HepG2 (cell line): Measurements from ENCODE around the gene RAD51. TPM values are rescaled to one million over a fixed set of nuclear protein-coding genes. Genes with fewer than 3 reads are reported as not detected.

Source experiments
- CC2D1A ChIP-seq: sonication (generic); formaldehyde crosslinking; IDR thresholded peaks from 2 replicates; pipeline ENCODE4 v1.8.1; 2023; ENCODE audit warnings: mild to moderate bottlenecking, missing genetic modification reagents
- CEBPZ ChIP-seq: IDR thresholded peaks from 2 replicates; pipeline ENCODE4 v1.6.1; 2012; ENCODE audit warnings: low read length, improper control_type of control experiment
- HDAC1 ChIP-seq: sonication (generic); formaldehyde crosslinking; IDR thresholded peaks from 2 replicates; pipeline ENCODE4 v1.5.1; 2020; ENCODE audit warnings: mild to moderate bottlenecking, missing genetic modification reagents
- NFKB2 ChIP-seq: sonication (generic); formaldehyde crosslinking; IDR thresholded peaks from 2 replicates; pipeline ENCODE4 v1.4.0; 2020; ENCODE audit warnings: missing genetic modification reagents, borderline replicate concordance
- SALL2 ChIP-seq: sonication (generic); formaldehyde crosslinking; IDR thresholded peaks from 2 replicates; pipeline ENCODE4 v1.8.1; 2023; ENCODE audit warnings: mild to moderate bottlenecking, missing genetic modification reagents, inconsistent platforms
- SATB2 ChIP-seq: sonication (generic); formaldehyde crosslinking; IDR thresholded peaks from 2 replicates; pipeline ENCODE4 v1.5.0; 2020; ENCODE audit warnings: missing genetic modification reagents
- SIX4 ChIP-seq: sonication (generic); formaldehyde crosslinking; IDR thresholded peaks from 2 replicates; pipeline ENCODE4 v1.4.0; 2020; ENCODE audit warnings: missing genetic modification reagents
- SMC3 ChIP-seq: IDR thresholded peaks from 2 replicates; pipeline ENCODE4 v1.6.1; 2011; ENCODE audit warnings: low read length, improper control_type of control experiment
- TBP ChIP-seq: sonication (generic); formaldehyde crosslinking; IDR thresholded peaks from 2 replicates; pipeline ENCODE4 v1.5.0; 2020; ENCODE audit warnings: missing genetic modification reagents
- ZNF232 ChIP-seq: sonication (generic); formaldehyde crosslinking; IDR thresholded peaks from 2 replicates; pipeline ENCODE4 v1.4.0; 2020; ENCODE audit warnings: missing genetic modification reagents, borderline replicate concordance
- polyA plus RNA-seq, 8 experiments: library from polyadenylated mRNA; depleted of rRNA in 3 of 8; stranded (reverse) in 7 of 8; unstranded in 1 of 8; fragments of >200 nt; fragmentation: Illumina TruSeq in 4 of 8; extraction: Trizol in 4 of 8; gene quantifications; 2 replicates each; pipeline versions ENCODE4 v1.2.1 to v1.2.3, GENCODE V29; 2011 to 2016; ENCODE audit warnings: low read depth in 4 of 8, missing spikeins in 1 of 8, mixed read lengths in 1 of 8; ENCODE audit not compliant: insufficient read depth in 1 of 8
- total RNA-seq, 5 experiments: library from RNA; depleted of rRNA; stranded (reverse); fragments of >200 nt; fragmentation: Illumina TruSeq; extraction: Trizol; gene quantifications; 2 replicates each; pipeline ENCODE4 v1.2.3, GENCODE V29; 2016; ENCODE audit warnings: low read depth in 1 of 5
- TF ChIP-seq, protein P1 (sequence below): sonication (generic); formaldehyde crosslinking; IDR thresholded peaks from 2 replicates; pipeline ENCODE4 v1.5.0; 2020; ENCODE audit warnings: mild to moderate bottlenecking, missing genetic modification reagents, borderline replicate concordance

The RAD51 gene
- total and polyA plus RNA-seq, 2 of the 13 experiments (the other 11 are each of a cell fraction or from before 2014, with no cell fraction given), result 8.5 to 12.8 TPM

- TF ChIP-seq ZNF232 (CRISPR knock-in tag) (no peak), SMC3 (no peak), NFKB2 (CRISPR knock-in tag) (peak; percentile 53; the same call in 1 of the 2 replicates), CC2D1A (CRISPR knock-in tag) (no peak), SIX4 (no peak; the same call in 1 of the 2 replicates), TBP (CRISPR knock-in tag) (no peak), HDAC1 (CRISPR knock-in tag) (peak; percentile 76), CEBPZ (no peak), SATB2 (CRISPR knock-in tag) (no peak; the same call in none of the 2 replicates), SALL2 (CRISPR knock-in tag) (peak; percentile 89; the same call in 1 of the 2 replicates)
- TF ChIP-seq, protein P1, sequence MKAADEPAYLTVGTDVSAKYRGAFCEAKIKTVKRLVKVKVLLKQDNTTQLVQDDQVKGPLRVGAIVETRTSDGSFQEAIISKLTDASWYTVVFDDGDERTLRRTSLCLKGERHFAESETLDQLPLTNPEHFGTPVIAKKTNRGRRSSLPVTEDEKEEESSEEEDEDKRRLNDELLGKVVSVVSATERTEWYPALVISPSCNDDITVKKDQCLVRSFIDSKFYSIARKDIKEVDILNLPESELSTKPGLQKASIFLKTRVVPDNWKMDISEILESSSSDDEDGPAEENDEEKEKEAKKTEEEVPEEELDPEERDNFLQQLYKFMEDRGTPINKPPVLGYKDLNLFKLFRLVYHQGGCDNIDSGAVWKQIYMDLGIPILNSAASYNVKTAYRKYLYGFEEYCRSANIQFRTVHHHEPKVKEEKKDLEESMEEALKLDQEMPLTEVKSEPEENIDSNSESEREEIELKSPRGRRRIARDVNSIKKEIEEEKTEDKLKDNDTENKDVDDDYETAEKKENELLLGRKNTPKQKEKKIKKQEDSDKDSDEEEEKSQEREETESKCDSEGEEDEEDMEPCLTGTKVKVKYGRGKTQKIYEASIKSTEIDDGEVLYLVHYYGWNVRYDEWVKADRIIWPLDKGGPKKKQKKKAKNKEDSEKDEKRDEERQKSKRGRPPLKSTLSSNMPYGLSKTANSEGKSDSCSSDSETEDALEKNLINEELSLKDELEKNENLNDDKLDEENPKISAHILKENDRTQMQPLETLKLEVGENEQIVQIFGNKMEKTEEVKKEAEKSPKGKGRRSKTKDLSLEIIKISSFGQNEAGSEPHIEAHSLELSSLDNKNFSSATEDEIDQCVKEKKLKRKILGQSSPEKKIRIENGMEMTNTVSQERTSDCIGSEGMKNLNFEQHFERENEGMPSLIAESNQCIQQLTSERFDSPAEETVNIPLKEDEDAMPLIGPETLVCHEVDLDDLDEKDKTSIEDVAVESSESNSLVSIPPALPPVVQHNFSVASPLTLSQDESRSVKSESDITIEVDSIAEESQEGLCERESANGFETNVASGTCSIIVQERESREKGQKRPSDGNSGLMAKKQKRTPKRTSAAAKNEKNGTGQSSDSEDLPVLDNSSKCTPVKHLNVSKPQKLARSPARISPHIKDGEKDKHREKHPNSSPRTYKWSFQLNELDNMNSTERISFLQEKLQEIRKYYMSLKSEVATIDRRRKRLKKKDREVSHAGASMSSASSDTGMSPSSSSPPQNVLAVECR (CRISPR knock-in tag), result peak; percentile 96
Measured at GRCh38 chr15:40763801-40764628, 69.0 kb downstream of the RAD51 start, which contains the start of gene GCHFR (continued).
